DND-41 (cell line): Measurements from ENCODE around the gene MTG1.

Source experiments
- EZH2 ChIP-seq: IDR thresholded peaks from 3 replicates; pipeline ENCODE4 v1.6.1; 2012; ENCODE audit warnings: borderline replicate concordance, low read depth, mild to moderate bottlenecking, moderate library complexity, low read length, inconsistent platforms; ENCODE audit not compliant: severe bottlenecking
- TF ChIP-seq, protein P1 (sequence below): IDR thresholded peaks from 2 replicates; pipeline ENCODE4 v1.5.1; 2012; ENCODE audit warnings: borderline replicate concordance, low read length, moderate library complexity, mild to moderate bottlenecking; ENCODE audit not compliant: poor library complexity, severe bottlenecking; ENCODE audit errors: extremely low read depth

DNA sequence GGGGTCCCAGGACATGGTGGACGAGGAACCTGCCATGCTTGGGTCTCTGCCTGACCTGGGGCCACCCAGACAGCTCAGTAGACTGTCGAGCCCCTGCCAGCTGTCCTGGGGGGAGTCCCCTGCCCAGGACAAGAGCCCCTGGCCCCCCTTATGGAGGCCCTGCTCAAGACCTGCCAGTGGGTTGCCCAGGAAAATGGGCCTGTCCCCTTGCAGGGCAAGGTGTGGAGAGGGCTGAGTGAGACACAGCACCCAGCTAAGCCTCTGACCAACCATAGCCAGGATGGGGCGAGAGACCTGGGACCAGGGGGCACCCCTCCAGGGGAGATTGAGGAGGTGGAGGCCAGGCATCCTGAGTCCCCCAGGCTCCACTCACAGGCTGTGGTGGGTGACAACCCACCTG is 38.0 kb upstream of the MTG1 start:
- TF ChIP-seq, protein P1, sequence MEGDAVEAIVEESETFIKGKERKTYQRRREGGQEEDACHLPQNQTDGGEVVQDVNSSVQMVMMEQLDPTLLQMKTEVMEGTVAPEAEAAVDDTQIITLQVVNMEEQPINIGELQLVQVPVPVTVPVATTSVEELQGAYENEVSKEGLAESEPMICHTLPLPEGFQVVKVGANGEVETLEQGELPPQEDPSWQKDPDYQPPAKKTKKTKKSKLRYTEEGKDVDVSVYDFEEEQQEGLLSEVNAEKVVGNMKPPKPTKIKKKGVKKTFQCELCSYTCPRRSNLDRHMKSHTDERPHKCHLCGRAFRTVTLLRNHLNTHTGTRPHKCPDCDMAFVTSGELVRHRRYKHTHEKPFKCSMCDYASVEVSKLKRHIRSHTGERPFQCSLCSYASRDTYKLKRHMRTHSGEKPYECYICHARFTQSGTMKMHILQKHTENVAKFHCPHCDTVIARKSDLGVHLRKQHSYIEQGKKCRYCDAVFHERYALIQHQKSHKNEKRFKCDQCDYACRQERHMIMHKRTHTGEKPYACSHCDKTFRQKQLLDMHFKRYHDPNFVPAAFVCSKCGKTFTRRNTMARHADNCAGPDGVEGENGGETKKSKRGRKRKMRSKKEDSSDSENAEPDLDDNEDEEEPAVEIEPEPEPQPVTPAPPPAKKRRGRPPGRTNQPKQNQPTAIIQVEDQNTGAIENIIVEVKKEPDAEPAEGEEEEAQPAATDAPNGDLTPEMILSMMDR, result no peak
- TF ChIP-seq EZH2, result no peak
